GM19395 (cell line): ENCODE results near the gene GUCY2D.

Source experiments
- ATAC-seq: cut with Tn5 transposase; IDR thresholded peaks from one replicate; pipeline ENCODE4 v1.9.1; 2021; ENCODE audit warnings: mild to moderate bottlenecking, moderate library complexity; ENCODE audit not compliant: unreplicated experiment

The GUCY2D gene

GRCh38 chr17:7989781-7990655 is 12.4 kb upstream of the GUCY2D start:
- peak; percentile 78 for ATAC-seq

GRCh38 chr17:7992516-7992915 is 9.9 kb upstream of the GUCY2D start:
- ATAC-seq: no peak

GRCh38 chr17:7992924-7993323 is 9.5 kb upstream of the GUCY2D start:
- ATAC-seq: no peak

- no peak for ATAC-seq
These were observed 8.3 kb upstream of the GUCY2D start for GRCh38 chr17:7993972-7994589.

- ATAC-seq: no peak
These were observed 6.7 kb upstream of the GUCY2D start for GRCh38 chr17:7995724-7996123.

GRCh38 chr17:7997186-7997585 is 5.2 kb upstream of the GUCY2D start:
- ATAC-seq: no peak

GRCh38 chr17:8002721-8003593 is 542 bp downstream of the GUCY2D start:
- ATAC-seq: no peak

- ATAC-seq: no peak
These were observed 1.3 kb downstream of the GUCY2D start for GRCh38 chr17:8003594-8004181.

- no peak for ATAC-seq
These were observed 2.5 kb downstream of the GUCY2D start for GRCh38 chr17:8004899-8005298.

- no peak for ATAC-seq
These were observed 2.9 kb downstream of the GUCY2D start for GRCh38 chr17:8005357-8005756.

GRCh38 chr17:8005967-8006730 is 3.7 kb downstream of the GUCY2D start:
- ATAC-seq: no peak

GRCh38 chr17:8006836-8007680 is 4.6 kb downstream of the GUCY2D start:
- ATAC-seq: no peak

GRCh38 chr17:8007836-8008235 is 5.4 kb downstream of the GUCY2D start:
- ATAC-seq: no peak

- ATAC-seq: no peak
These were observed 9.7 kb downstream of the GUCY2D start for GRCh38 chr17:8012045-8012580.

- no peak for ATAC-seq
These were observed 10.7 kb downstream of the GUCY2D start for GRCh38 chr17:8012996-8013640.

GRCh38 chr17:8013731-8014557 is 11.5 kb downstream of the GUCY2D start:
- ATAC-seq: no peak

- ATAC-seq: no peak
These were observed 12.1 kb downstream of the GUCY2D start for GRCh38 chr17:8014558-8014850.
